Activated naive CD4-positive, alpha-beta T cell treated with anti-CD3 and anti-CD28 coated beads, Interleukin-2, amount 10 ng/mL, durations not matched to agents 7 days and 5 days (primary cell): Measurements from ENCODE around the gene ARRDC2.

Experiments used
- CTCF ChIA-PET: fragments of 350-600 bp; sonication (Branson Sonifier 250); formaldehyde crosslinking; loops from one replicate; lab custom pipeline; 2021; ENCODE audit warnings: antibody characterized with exemption; lab: Charles Lee
- DNase-seq: peaks from one replicate; pipeline ENCODE4 v3.0.0-alpha.2; 2020
- H3K27ac Mint-ChIP-seq: one replicate; pipeline ENCODE4 v1.8.0; 2021; ENCODE audit warnings: mild to moderate bottlenecking, moderate library complexity, mixed read lengths
- H3K27me3 Mint-ChIP-seq: one replicate; pipeline ENCODE4 v1.8.0; 2021; ENCODE audit warnings: mild to moderate bottlenecking, mixed read lengths
- H3K36me3 Mint-ChIP-seq: one replicate; pipeline ENCODE4 v1.8.0; 2021; ENCODE audit warnings: mixed read lengths
- H3K4me1 Mint-ChIP-seq: one replicate; pipeline ENCODE4 v1.8.0; 2021; ENCODE audit warnings: mixed read lengths
- H3K4me3 Mint-ChIP-seq: one replicate; pipeline ENCODE4 v1.8.0; 2021; ENCODE audit warnings: mild to moderate bottlenecking, moderate library complexity, mixed read lengths
- H3K9me3 Mint-ChIP-seq: one replicate; pipeline ENCODE4 v1.8.0; 2021; ENCODE audit warnings: mixed read lengths

ARRDC2 gene

GRCh38 chr19:18007917-18008673 is at the start of gene ARRDC2:
Gene ARRDC2, plus strand, starts transcription at chr19:18008170. Its CDS starts 141 bp downstream, at chr19:18008311.
- H3K4me3 Mint-ChIP-seq, result peak within 1 kb of the TSS; percentile 83
- DNase-seq, result peak; percentile 92
- H3K36me3 Mint-ChIP-seq, result peaks cover 34% of the 10 kb centered on the region
- peaks cover 52% of the 10 kb centered on the region for H3K4me1 Mint-ChIP-seq
- peaks cover 3% of the 10 kb centered on the region for H3K27me3 Mint-ChIP-seq
- CTCF ChIA-PET, result interaction anchor here (0.5 to 5.5 kb wide), 9 partner anchors 10 to 160 kb away, joined by 3 to 58 read pairs (median 4); partner anchors contain the start of gene PIK3R2
- peak within 1 kb of the TSS; percentile 95 for H3K27ac Mint-ChIP-seq
- peaks cover 2% of the 10 kb centered on the region for H3K9me3 Mint-ChIP-seq

GRCh38 chr19:17963936-17964691 is 43.9 kb upstream of the ARRDC2 start:
- Mint-ChIP-seq H3K36me3 (no peaks in the 10 kb centered on the region), H3K4me3 (no peak overlapping the region), H3K9me3 (no peaks in the 10 kb centered on the region), H3K27me3 (peaks cover 82% of the 10 kb centered on the region), H3K4me1 (peaks cover 4% of the 10 kb centered on the region), H3K27ac (no peak overlapping the region)
- CTCF ChIA-PET, result no interaction called here
- no peak for DNase-seq

GRCh38 chr19:17965370-17966128 is 42.4 kb upstream of the ARRDC2 start:
- Mint-ChIP-seq H3K4me1 (peaks cover 4% of the 10 kb centered on the region), H3K4me3 (no peak overlapping the region), H3K27me3 (peaks cover 89% of the 10 kb centered on the region), H3K27ac (no peak overlapping the region), H3K36me3 (no peaks in the 10 kb centered on the region), H3K9me3 (no peaks in the 10 kb centered on the region)
- no peak for DNase-seq
- CTCF ChIA-PET, result interaction anchor here (0.9 kb wide), 1 partner anchor 27 kb away, joined by 3 read pairs; no protein-coding TSS in a partner anchor

- Mint-ChIP-seq H3K4me1 (peaks cover 4% of the 10 kb centered on the region), H3K27me3 (peaks cover 85% of the 10 kb centered on the region), H3K9me3 (no peaks in the 10 kb centered on the region), H3K36me3 (no peaks in the 10 kb centered on the region), H3K4me3 (no peak overlapping the region), H3K27ac (peak overlapping the region; percentile 25)
- CTCF ChIA-PET, result interaction anchor here (0.9 kb wide), 1 partner anchor 28 kb away, joined by 3 read pairs; no protein-coding TSS in a partner anchor
- DNase-seq, result no peak
Measured at GRCh38 chr19:17966129-17966483, 41.9 kb upstream of the ARRDC2 start.

GRCh38 chr19:17966550-17967256 is 41.3 kb upstream of the ARRDC2 start, which contains the start of gene KCNN1:
Gene KCNN1, plus strand, starts transcription at chr19:17967107. Its CDS starts 6,782 bp downstream, at chr19:17973889.
- H3K27me3 Mint-ChIP-seq, result peaks cover 81% of the 10 kb centered on the region
- DNase-seq, result no peak
- CTCF ChIA-PET, result no interaction called here
- H3K27ac Mint-ChIP-seq, result peak within 1 kb of the TSS; percentile 25
- H3K4me1 Mint-ChIP-seq, result peaks cover 4% of the 10 kb centered on the region
- H3K4me3 Mint-ChIP-seq, result no peak within 1 kb of the TSS
- H3K36me3 Mint-ChIP-seq, result no peaks in the 10 kb centered on the region
- no peaks in the 10 kb centered on the region for H3K9me3 Mint-ChIP-seq

- Mint-ChIP-seq H3K9me3 (no peaks in the 10 kb centered on the region), H3K27me3 (peaks cover 79% of the 10 kb centered on the region), H3K4me3 (no peak overlapping the region), H3K36me3 (no peaks in the 10 kb centered on the region), H3K4me1 (peaks cover 4% of the 10 kb centered on the region), H3K27ac (no peak overlapping the region)
- no peak for DNase-seq
- CTCF ChIA-PET, result no interaction called here
Measured at GRCh38 chr19:17967257-17968051, 40.5 kb upstream of the ARRDC2 start.

- Mint-ChIP-seq H3K27me3 (peaks cover 76% of the 10 kb centered on the region), H3K27ac (no peak overlapping the region), H3K9me3 (no peaks in the 10 kb centered on the region), H3K4me1 (peaks cover 4% of the 10 kb centered on the region), H3K4me3 (no peak overlapping the region), H3K36me3 (no peaks in the 10 kb centered on the region)
- no peak for DNase-seq
- CTCF ChIA-PET, result interaction anchor here (1.2 kb wide), 1 partner anchor 27 kb away, joined by 3 read pairs; no protein-coding TSS in a partner anchor
Measured at GRCh38 chr19:17968362-17968761, 39.6 kb upstream of the ARRDC2 start.

GRCh38 chr19:17969096-17969792 is 38.7 kb upstream of the ARRDC2 start:
- CTCF ChIA-PET, result interaction anchor here (1.2 kb wide), 1 partner anchor 26 kb away, joined by 3 read pairs; no protein-coding TSS in a partner anchor
- H3K27ac Mint-ChIP-seq, result no peak overlapping the region
- peaks cover 67% of the 10 kb centered on the region for H3K27me3 Mint-ChIP-seq
- H3K4me1 Mint-ChIP-seq, result peaks cover 4% of the 10 kb centered on the region
- H3K36me3 Mint-ChIP-seq, result no peaks in the 10 kb centered on the region
- H3K9me3 Mint-ChIP-seq, result no peaks in the 10 kb centered on the region
- DNase-seq, result no peak
- H3K4me3 Mint-ChIP-seq, result no peak overlapping the region

- H3K4me3 Mint-ChIP-seq, result no peak overlapping the region
- no peak for DNase-seq
- no peaks in the 10 kb centered on the region for H3K9me3 Mint-ChIP-seq
- no peak overlapping the region for H3K27ac Mint-ChIP-seq
- CTCF ChIA-PET, result no interaction called here
- peaks cover 38% of the 10 kb centered on the region for H3K27me3 Mint-ChIP-seq
- H3K4me1 Mint-ChIP-seq, result no peaks in the 10 kb centered on the region
- no peaks in the 10 kb centered on the region for H3K36me3 Mint-ChIP-seq
Measured at GRCh38 chr19:17972230-17972629, 35.7 kb upstream of the ARRDC2 start.

- Mint-ChIP-seq H3K36me3 (no peaks in the 10 kb centered on the region), H3K27ac (no peak overlapping the region), H3K9me3 (no peaks in the 10 kb centered on the region), H3K27me3 (peaks cover 24% of the 10 kb centered on the region), H3K4me1 (no peaks in the 10 kb centered on the region), H3K4me3 (no peak overlapping the region)
- DNase-seq, result no peak
- CTCF ChIA-PET, result interaction anchor here (0.6 kb wide), 1 partner anchor 139 kb away, joined by 3 read pairs; no protein-coding TSS in a partner anchor
Measured at GRCh38 chr19:17973759-17974158, 34.2 kb upstream of the ARRDC2 start.

GRCh38 chr19:17974551-17974950 is 33.4 kb upstream of the ARRDC2 start:
- no peak for DNase-seq
- Mint-ChIP-seq H3K9me3 (no peaks in the 10 kb centered on the region), H3K4me1 (no peaks in the 10 kb centered on the region), H3K4me3 (no peak overlapping the region), H3K27me3 (peaks cover 24% of the 10 kb centered on the region), H3K27ac (no peak overlapping the region), H3K36me3 (no peaks in the 10 kb centered on the region)
- CTCF ChIA-PET, result interaction anchor here (0.6 kb wide), 1 partner anchor 16 kb away, joined by 4 read pairs; no protein-coding TSS in a partner anchor

GRCh38 chr19:17975032-17975431 is 32.9 kb upstream of the ARRDC2 start:
- H3K4me3 Mint-ChIP-seq, result no peak overlapping the region
- no peak for DNase-seq
- peaks cover 24% of the 10 kb centered on the region for H3K27me3 Mint-ChIP-seq
- CTCF ChIA-PET, result interaction anchor here (0.6 to 1.4 kb wide), 2 partner anchors 16 to 21 kb away, joined by 4 to 5 read pairs; no protein-coding TSS in a partner anchor
- H3K27ac Mint-ChIP-seq, result no peak overlapping the region
- H3K36me3 Mint-ChIP-seq, result no peaks in the 10 kb centered on the region
- H3K4me1 Mint-ChIP-seq, result no peaks in the 10 kb centered on the region
- H3K9me3 Mint-ChIP-seq, result no peaks in the 10 kb centered on the region
